RWPE2 (cell line): ENCODE data around the gene ALOX5.

ENCODE experiments used
- ATAC-seq: fragments of 200-7000 bp; cut with Tn5 transposase; 3 replicates; pipeline ENCODE4 v1.9.1; 2021; ENCODE audit warnings: low read depth
- DNase-seq: peaks from one replicate; pipeline ENCODE4 v3.0.0-alpha.2; 2020; ENCODE audit warnings: low spot score
- H3K27ac ChIP-seq: fragments of 450-650 bp; 2 replicates; pipeline ENCODE4 v1.5.1; 2017; ENCODE audit warnings: mild to moderate bottlenecking; ENCODE audit not compliant: poor library complexity, severe bottlenecking
- H3K27me3 ChIP-seq: fragments of 250-450 bp; sonication (Bioruptor Pico); 2 replicates; pipeline ENCODE4 v1.5.1; 2021; ENCODE audit warnings: mild to moderate bottlenecking, moderate library complexity; ENCODE audit not compliant: insufficient read depth, poor library complexity, severe bottlenecking
- H3K36me3 ChIP-seq: fragments of 250-450 bp; sonication (Bioruptor Pico); 2 replicates; pipeline ENCODE4 v1.5.1; 2020; ENCODE audit warnings: low read depth, mild to moderate bottlenecking, moderate library complexity
- H3K4me1 ChIP-seq: fragments of 250-450 bp; sonication (Bioruptor Pico); 2 replicates; pipeline ENCODE4 v1.5.1; 2021; ENCODE audit warnings: mild to moderate bottlenecking, moderate library complexity; ENCODE audit not compliant: insufficient read depth, poor library complexity, severe bottlenecking
- H3K4me3 ChIP-seq: fragments of 250-450 bp; sonication (Bioruptor Pico); 2 replicates; pipeline ENCODE4 v1.5.1; 2021; ENCODE audit warnings: mild to moderate bottlenecking, moderate library complexity; ENCODE audit not compliant: severe bottlenecking
- H3K9me3 ChIP-seq: fragments of 250-450 bp; sonication (Bioruptor Pico); 2 replicates; pipeline ENCODE4 v1.5.1; 2021; ENCODE audit warnings: mild to moderate bottlenecking, moderate library complexity; ENCODE audit not compliant: severe bottlenecking
- TF ChIP-seq, protein P1 (sequence below): fragments of 450-650 bp; IDR thresholded peaks from one replicate; pipeline ENCODE4 v1.5.1; 2017; ENCODE audit warnings: mild to moderate bottlenecking, moderate library complexity; ENCODE audit not compliant: poor library complexity, severe bottlenecking

The ALOX5 gene

GRCh38 chr10:45403151-45403550 lies 29.1 kb downstream of the ALOX5 start:
- ATAC-seq = peak; percentile 58; the same call in 2 of the 3 replicates
- no peaks in the 10 kb centered on the region for H3K9me3 ChIP-seq

DNA sequence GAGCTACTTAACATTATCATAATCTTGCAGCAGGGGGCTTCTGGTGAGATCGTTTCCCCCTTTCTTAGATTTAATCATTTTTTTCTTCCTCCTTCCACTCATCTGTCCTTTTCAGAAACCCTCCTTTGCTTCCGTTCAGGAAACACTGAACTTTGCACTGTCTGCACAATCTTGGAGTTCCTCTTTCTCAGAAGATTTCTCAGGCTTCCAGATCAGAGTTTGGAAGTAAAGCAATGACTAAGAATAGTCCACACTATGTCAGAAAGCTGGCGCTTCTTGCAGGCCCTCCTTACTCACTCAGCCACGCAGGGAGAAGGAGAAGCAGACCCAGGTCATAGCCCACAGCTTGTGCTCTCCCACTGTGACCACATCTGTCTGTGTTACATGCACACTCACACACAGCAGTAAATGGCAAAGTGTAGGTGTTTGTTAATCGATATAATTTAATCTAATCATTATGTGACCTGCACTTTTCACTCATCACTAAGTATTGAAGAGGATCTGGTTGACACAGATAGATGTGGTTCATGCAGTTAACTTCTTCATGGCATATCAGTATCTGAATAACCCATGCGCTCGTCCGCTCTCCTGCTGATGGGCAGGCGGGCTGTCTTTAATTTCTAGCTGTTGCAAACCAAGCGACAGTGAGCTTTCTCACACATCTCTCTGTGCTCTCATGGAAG lies 30.2 kb downstream of the ALOX5 start:
- no peak for DNase-seq
- H3K27me3 ChIP-seq = no peaks in the 10 kb centered on the region
- no peak for ATAC-seq
- no peak overlapping the region for H3K4me3 ChIP-seq
- H3K27ac ChIP-seq = no peak overlapping the region
- no peaks in the 10 kb centered on the region for H3K9me3 ChIP-seq
- H3K4me1 ChIP-seq = no peaks in the 10 kb centered on the region
- TF ChIP-seq, protein P1, sequence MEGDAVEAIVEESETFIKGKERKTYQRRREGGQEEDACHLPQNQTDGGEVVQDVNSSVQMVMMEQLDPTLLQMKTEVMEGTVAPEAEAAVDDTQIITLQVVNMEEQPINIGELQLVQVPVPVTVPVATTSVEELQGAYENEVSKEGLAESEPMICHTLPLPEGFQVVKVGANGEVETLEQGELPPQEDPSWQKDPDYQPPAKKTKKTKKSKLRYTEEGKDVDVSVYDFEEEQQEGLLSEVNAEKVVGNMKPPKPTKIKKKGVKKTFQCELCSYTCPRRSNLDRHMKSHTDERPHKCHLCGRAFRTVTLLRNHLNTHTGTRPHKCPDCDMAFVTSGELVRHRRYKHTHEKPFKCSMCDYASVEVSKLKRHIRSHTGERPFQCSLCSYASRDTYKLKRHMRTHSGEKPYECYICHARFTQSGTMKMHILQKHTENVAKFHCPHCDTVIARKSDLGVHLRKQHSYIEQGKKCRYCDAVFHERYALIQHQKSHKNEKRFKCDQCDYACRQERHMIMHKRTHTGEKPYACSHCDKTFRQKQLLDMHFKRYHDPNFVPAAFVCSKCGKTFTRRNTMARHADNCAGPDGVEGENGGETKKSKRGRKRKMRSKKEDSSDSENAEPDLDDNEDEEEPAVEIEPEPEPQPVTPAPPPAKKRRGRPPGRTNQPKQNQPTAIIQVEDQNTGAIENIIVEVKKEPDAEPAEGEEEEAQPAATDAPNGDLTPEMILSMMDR = no peak
- H3K36me3 ChIP-seq = no peaks in the 10 kb centered on the region

More at GRCh38 chr10:45403151-45403550, 29.1 kb downstream of the ALOX5 start:
- Histone ChIP-seq H3K27me3 (no peaks in the 10 kb centered on the region), H3K27ac (no peak overlapping the region), H3K4me1 (no peaks in the 10 kb centered on the region), H3K36me3 (no peaks in the 10 kb centered on the region), H3K4me3 (no peak overlapping the region)
- no peak for DNase-seq
- TF ChIP-seq, protein P1 = no peak

GRCh38 chr10:45404770-45405120 lies 30.7 kb downstream of the ALOX5 start:
- no peak for DNase-seq
- H3K27ac ChIP-seq = no peak overlapping the region
- no peaks in the 10 kb centered on the region for H3K9me3 ChIP-seq
- H3K36me3 ChIP-seq = no peaks in the 10 kb centered on the region
- no peaks in the 10 kb centered on the region for H3K27me3 ChIP-seq
- no peaks in the 10 kb centered on the region for H3K4me1 ChIP-seq
- no peak for ATAC-seq
- no peak overlapping the region for H3K4me3 ChIP-seq
- TF ChIP-seq, protein P1 = no peak

DNA sequence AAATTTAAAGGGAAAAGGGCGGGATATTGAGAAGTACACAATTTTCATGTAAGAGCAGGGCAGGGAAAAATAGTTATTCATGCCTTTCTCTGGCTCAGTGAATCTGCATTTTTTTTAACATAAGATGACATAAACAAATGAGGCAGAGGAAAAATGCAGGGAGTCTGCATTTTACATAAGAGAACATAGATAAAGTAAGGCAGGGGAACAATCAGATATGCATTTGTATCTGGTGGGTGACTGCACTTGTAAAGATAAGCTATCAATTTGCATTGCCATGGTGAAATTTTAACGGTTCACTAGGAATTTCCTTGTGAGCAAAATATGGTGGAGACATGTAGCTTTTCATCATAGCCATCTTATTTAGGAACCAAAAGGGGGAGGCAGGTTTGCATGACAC lies 33.5 kb downstream of the ALOX5 start:
- no peaks in the 10 kb centered on the region for H3K27me3 ChIP-seq
- DNase-seq (no peak), ATAC-seq (no peak)
- TF ChIP-seq, protein P1 = no peak
- H3K4me1 ChIP-seq = no peaks in the 10 kb centered on the region
- no peak overlapping the region for H3K27ac ChIP-seq
- no peak overlapping the region for H3K4me3 ChIP-seq
- no peaks in the 10 kb centered on the region for H3K9me3 ChIP-seq
- H3K36me3 ChIP-seq = no peaks in the 10 kb centered on the region
